GM19035 (cell line): ENCODE measurements around the gene TTC34.
"Not testable (repeated sequence)": the region's sequence is repeated elsewhere in the genome, so short reads cannot be mapped to it uniquely, and the experiment has no call there.

Source experiments
- ATAC-seq: cut with Tn5 transposase; IDR thresholded peaks from one replicate; pipeline ENCODE4 v1.9.1; 2021; ENCODE audit not compliant: unreplicated experiment

TTC34 gene

GRCh38 chr1:2630498-2631135 lies 170.9 kb downstream of the TTC34 start:
- ATAC-seq: no peak

- no peak for ATAC-seq
Observed at GRCh38 chr1:2629627-2630497, 171.6 kb downstream of the TTC34 start.

GRCh38 chr1:2628933-2629626 lies 172.4 kb downstream of the TTC34 start:
- ATAC-seq: no peak

GRCh38 chr1:2628191-2628932 lies 173.1 kb downstream of the TTC34 start:
- no peak for ATAC-seq

- no peak for ATAC-seq
Observed at GRCh38 chr1:2627746-2628145, 173.7 kb downstream of the TTC34 start.

- ATAC-seq: not testable (repeated sequence)
Observed at GRCh38 chr1:2625748-2626147, 175.7 kb downstream of the TTC34 start.

- ATAC-seq: no peak
Observed at GRCh38 chr1:2625311-2625710, 176.2 kb downstream of the TTC34 start.

GRCh38 chr1:2624735-2625300 lies 176.7 kb downstream of the TTC34 start:
- no peak for ATAC-seq

GRCh38 chr1:2623571-2624337 lies 177.7 kb downstream of the TTC34 start:
- no peak for ATAC-seq

GRCh38 chr1:2617971-2618470 lies 183.5 kb downstream of the TTC34 start:
- ATAC-seq: no peak

- no peak for ATAC-seq
Observed at GRCh38 chr1:2614145-2614544, 187.3 kb downstream of the TTC34 start.

GRCh38 chr1:2612591-2613365 lies 188.7 kb downstream of the TTC34 start:
- no peak for ATAC-seq

- no peak for ATAC-seq
Observed at GRCh38 chr1:2611621-2612437, 189.7 kb downstream of the TTC34 start.

- no peak for ATAC-seq
Observed at GRCh38 chr1:2611031-2611501, 190.4 kb downstream of the TTC34 start.

GRCh38 chr1:2610036-2610959 lies 191.2 kb downstream of the TTC34 start:
- no peak for ATAC-seq

GRCh38 chr1:2609319-2610035 lies 192.0 kb downstream of the TTC34 start:
- no peak for ATAC-seq
